ENCODE measurements around the gene RELN. TPM values are rescaled to one million over a fixed set of nuclear protein-coding genes. Genes with fewer than 3 reads are reported as not detected.

RELN gene
- polyA plus RNA-seq, 1 experiment: 4.3 TPM

DNA sequence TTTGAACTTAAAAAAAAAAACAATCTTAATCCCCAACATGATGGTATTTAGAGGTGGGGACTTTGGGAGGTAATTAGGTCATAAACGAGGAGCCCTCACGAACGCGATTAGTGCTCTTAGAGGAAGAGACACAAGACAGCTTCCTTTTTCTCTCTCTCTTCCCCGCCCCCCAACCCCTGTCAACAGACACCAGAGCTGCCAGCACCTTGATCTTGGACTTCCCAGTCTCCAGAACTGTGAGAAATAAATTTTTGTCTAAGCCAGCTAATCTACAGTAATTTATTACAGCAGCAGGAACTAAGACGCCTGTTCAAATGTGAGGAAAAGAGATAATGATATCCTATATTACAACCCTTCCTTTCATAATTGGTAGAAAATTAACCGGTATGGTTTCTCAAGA lies 40.1 kb downstream of the RELN start:
- TF ChIP-seq, protein P1, sequence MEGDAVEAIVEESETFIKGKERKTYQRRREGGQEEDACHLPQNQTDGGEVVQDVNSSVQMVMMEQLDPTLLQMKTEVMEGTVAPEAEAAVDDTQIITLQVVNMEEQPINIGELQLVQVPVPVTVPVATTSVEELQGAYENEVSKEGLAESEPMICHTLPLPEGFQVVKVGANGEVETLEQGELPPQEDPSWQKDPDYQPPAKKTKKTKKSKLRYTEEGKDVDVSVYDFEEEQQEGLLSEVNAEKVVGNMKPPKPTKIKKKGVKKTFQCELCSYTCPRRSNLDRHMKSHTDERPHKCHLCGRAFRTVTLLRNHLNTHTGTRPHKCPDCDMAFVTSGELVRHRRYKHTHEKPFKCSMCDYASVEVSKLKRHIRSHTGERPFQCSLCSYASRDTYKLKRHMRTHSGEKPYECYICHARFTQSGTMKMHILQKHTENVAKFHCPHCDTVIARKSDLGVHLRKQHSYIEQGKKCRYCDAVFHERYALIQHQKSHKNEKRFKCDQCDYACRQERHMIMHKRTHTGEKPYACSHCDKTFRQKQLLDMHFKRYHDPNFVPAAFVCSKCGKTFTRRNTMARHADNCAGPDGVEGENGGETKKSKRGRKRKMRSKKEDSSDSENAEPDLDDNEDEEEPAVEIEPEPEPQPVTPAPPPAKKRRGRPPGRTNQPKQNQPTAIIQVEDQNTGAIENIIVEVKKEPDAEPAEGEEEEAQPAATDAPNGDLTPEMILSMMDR (IDR thresholded peaks at IDR 0.05; ENCODE audit: insufficient read depth, low read depth, low read length): no peak
- no peaks in the 10 kb centered on the region for H3K27me3 ChIP-seq (ENCODE audit: control insufficient read depth, insufficient read depth, low read length)
- ChIA-PET POLR2A (no interaction called here), CTCF (no interaction called here)
- DNase-seq (ENCODE audit: low read depth): no peak
- no peak overlapping the region for H3K4me3 ChIP-seq (ENCODE audit: low read depth, low read length)
- no peaks in the 10 kb centered on the region for H3K36me3 ChIP-seq (ENCODE audit: control insufficient read depth, insufficient read depth, low read length)

DNA sequence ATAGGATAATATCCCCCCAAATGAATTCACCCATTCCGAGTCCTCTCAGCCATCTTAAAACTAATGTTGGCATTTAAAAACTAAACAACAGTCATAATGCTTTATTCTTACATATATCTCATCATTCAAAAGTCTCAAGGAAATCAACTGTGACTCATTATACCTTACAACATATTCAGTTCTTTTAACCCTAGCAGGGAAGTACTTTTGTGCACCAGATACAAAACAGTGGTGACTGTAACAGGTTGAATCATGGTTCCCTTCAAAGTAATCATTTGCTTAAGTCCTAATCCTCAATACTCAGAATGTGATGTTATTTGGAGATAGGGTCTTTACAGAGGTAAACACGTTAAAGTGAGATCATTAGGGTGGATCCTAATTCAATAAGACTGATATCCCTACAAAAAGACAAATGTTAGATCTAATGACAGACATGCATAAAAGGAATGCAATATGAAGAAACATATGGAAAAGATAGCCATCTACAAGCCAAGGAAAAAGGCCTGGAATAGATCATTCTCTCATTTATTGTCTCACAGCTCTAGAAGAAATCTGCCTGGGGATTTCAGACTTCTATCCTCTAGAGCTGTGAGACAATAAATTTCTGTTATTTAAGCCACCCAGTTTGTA lies 42.3 kb downstream of the RELN start:
- Histone ChIP-seq H3K36me3 (ENCODE audit: control insufficient read depth, insufficient read depth, low read length) (no peaks in the 10 kb centered on the region), H3K27me3 (ENCODE audit: control insufficient read depth, insufficient read depth, low read length) (no peaks in the 10 kb centered on the region; the same call in 1 of the 2 replicates), H3K4me3 (ENCODE audit: low read depth, low read length) (no peak overlapping the region)
- ChIA-PET CTCF (no interaction called here), POLR2A (no interaction called here)
- no peak for DNase-seq (ENCODE audit: low read depth)
- TF ChIP-seq, protein P1 (IDR thresholded peaks at IDR 0.05; ENCODE audit: insufficient read depth, low read depth, low read length): no peak

DNA sequence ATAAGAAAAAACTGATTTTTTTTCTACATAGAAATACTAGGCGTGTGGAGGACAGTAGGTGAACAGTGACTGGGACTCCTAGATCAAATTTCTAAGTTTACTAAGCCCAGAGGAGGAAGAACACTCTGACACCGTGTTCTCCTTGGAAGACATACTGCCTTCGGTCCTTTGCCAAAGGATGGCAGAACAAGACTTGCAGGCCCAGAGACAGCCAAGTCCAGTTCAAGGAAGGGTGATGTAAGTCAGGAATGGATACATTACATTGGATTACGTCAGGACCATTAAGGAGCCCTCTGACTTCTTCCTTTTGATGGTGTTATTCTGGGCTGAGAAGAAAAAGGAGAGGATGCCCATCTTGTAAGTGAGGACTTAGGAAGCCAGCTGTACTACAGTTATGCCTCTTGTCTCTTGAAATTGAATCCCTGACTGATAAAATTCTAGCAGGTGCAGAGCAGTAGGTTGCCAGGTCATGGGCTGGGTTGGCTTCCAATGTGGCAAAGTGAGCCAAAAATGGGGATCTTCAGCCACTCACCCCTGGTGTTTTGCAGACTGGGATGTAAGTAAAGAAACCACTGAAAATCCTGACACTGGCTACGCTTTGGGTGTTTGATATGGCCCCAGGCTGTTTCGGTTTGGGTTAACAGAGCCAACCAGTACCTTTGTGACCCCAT lies 45.1 kb downstream of the RELN start:
- ChIA-PET CTCF (no interaction called here), POLR2A (no interaction called here)
- Histone ChIP-seq H3K27me3 (ENCODE audit: control insufficient read depth, insufficient read depth, low read length) (no peaks in the 10 kb centered on the region; the same call in 1 of the 2 replicates), H3K36me3 (ENCODE audit: control insufficient read depth, insufficient read depth, low read length) (no peaks in the 10 kb centered on the region), H3K4me3 (ENCODE audit: low read depth, low read length) (no peak overlapping the region)
- no peak for DNase-seq (ENCODE audit: low read depth)
- TF ChIP-seq, protein P1 (IDR thresholded peaks at IDR 0.05; ENCODE audit: insufficient read depth, low read depth, low read length): no peak

DNA sequence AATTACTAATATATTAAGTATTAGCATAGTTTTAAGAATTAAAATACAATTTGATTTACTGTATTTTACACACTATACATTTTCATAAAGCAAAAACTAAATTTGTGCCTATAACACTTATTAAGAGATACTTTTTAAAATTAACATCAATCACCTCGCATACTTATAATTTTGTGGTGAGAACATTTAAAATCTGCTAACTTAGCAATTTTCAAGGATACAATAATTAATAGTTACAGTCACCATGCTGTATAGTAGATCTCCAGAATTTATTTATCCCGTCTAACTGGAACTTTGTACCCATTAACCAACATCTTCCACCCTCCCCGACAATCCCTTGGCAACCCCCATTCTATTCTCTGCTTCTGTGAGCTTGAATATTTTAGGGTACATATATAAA lies 47.5 kb downstream of the RELN start:
- ChIA-PET CTCF (no interaction called here), POLR2A (no interaction called here)
- Histone ChIP-seq H3K27me3 (ENCODE audit: control insufficient read depth, insufficient read depth, low read length) (no peaks in the 10 kb centered on the region; the same call in 1 of the 2 replicates), H3K36me3 (ENCODE audit: control insufficient read depth, insufficient read depth, low read length) (no peaks in the 10 kb centered on the region), H3K4me3 (ENCODE audit: low read depth, low read length) (no peak overlapping the region)
- TF ChIP-seq, protein P1 (IDR thresholded peaks at IDR 0.05; ENCODE audit: insufficient read depth, low read depth, low read length): no peak
- no peak for DNase-seq (ENCODE audit: low read depth)

DNA sequence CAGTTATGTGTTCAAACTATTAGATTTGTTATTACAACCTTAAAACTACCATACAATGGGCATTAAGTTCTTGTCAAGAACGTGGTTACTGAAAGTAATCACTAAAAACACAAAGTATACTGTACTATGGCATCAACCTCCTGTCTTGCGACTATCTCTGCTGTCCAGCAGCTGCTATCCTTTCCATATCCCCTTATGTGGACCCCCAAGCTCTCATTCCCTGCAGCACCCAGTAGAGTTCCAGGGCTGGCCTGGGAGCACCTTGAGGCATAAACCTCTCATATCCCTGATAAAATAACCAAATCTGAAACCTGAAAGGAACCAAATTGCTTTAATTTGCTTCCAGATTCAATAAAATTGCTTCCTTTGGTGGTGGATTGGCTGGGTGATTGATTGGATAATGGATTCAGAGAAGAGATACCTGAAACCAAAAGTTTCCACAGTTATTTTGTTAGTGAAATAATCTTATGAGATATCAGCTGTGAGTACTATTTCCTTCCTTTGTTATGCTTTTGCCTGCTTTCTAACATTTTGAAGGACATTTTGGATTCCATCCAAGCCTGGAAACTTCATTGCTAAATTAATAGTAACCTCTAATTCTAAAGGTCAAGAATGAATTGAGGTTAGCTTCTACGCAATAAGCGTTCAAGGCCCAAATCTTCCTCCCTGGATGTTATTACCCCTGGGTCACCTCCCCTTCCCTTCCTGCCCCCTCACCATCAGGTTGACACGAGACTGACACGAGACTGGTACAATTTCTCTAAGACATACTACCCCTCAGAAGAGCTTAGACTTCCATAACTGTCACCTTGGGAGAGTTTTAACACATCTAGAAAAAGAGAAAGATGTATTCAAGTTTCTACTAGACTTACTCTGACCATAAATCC lies 48.8 kb downstream of the RELN start:
- TF ChIP-seq, protein P1 (IDR thresholded peaks at IDR 0.05; ENCODE audit: insufficient read depth, low read depth, low read length): no peak
- CTCF ChIA-PET: no interaction called here
- Histone ChIP-seq H3K4me3 (ENCODE audit: low read depth, low read length) (no peak overlapping the region), H3K36me3 (ENCODE audit: control insufficient read depth, insufficient read depth, low read length) (no peaks in the 10 kb centered on the region), H3K27me3 (ENCODE audit: control insufficient read depth, insufficient read depth, low read length) (no peaks in the 10 kb centered on the region; the same call in 1 of the 2 replicates)
- no peak for DNase-seq (ENCODE audit: low read depth)
- POLR2A ChIA-PET: no interaction called here

Measured in BJ (cell line).